HepG2 (cell line): ENCODE results near the gene SLC16A3. TPM values are rescaled to one million over a fixed set of nuclear protein-coding genes. Genes with fewer than 3 reads are reported as not detected.
A peak's percentile ranks its signal among the peaks of the same experiment; 100 is the strongest.

Source experiments
- FOXO1 ChIP-seq: sonication (generic); formaldehyde crosslinking; IDR thresholded peaks from 2 replicates; pipeline ENCODE4 v1.4.0; 2020; ENCODE audit warnings: missing genetic modification reagents
- HCFC1 ChIP-seq: fragments of 150-350 bp; IDR thresholded peaks from 2 replicates; pipeline ENCODE4 v1.6.1; 2014; ENCODE audit warnings: low read depth, low read length
- HNRNPK ChIP-seq: fragments of 200-400 bp; formaldehyde crosslinking; IDR thresholded peaks from 2 replicates; pipeline ENCODE4 v1.6.1; 2018; ENCODE audit warnings: low read length, low read depth, moderate library complexity, mild to moderate bottlenecking; ENCODE audit not compliant: poor library complexity, severe bottlenecking
- KIAA2018 ChIP-seq: sonication (generic); formaldehyde crosslinking; IDR thresholded peaks from 2 replicates; pipeline ENCODE4 v1.5.0; 2020; ENCODE audit warnings: mild to moderate bottlenecking, missing genetic modification reagents, borderline replicate concordance
- MIER2 ChIP-seq: IDR thresholded peaks from 2 replicates; pipeline ENCODE4 v1.6.1; 2016; ENCODE audit warnings: missing biosample characterization, missing genetic modification reagents
- NPAS2 ChIP-seq: sonication (generic); formaldehyde crosslinking; IDR thresholded peaks from 2 replicates; pipeline ENCODE4 v1.8.0; 2022; ENCODE audit warnings: mild to moderate bottlenecking, missing genetic modification reagents, borderline replicate concordance
- RBM39 ChIP-seq: fragments of 200-400 bp; formaldehyde crosslinking; IDR thresholded peaks from one replicate; pipeline ENCODE4 v1.6.1; 2018; ENCODE audit warnings: antibody characterized with exemption, mild to moderate bottlenecking, low read depth, low read length; ENCODE audit not compliant: poor library complexity, severe bottlenecking
- RFXAP ChIP-seq: sonication (generic); formaldehyde crosslinking; IDR thresholded peaks from 2 replicates; pipeline ENCODE4 v1.4.0; 2020; ENCODE audit warnings: missing genetic modification reagents, borderline replicate concordance
- SOX6 ChIP-seq, 2 experiments: fragments of 450-650 bp in 1 of 2; sonication (generic) in 1 of 2; formaldehyde crosslinking in 1 of 2; IDR thresholded peaks; 2 replicates each; pipeline versions ENCODE4 v1.4.0 to v1.6.1; 2017 to 2020; ENCODE audit warnings: antibody characterized with exemption in 1 of 2, mild to moderate bottlenecking in 1 of 2, missing genetic modification reagents in 1 of 2
- ZBTB1 ChIP-seq: sonication (generic); formaldehyde crosslinking; IDR thresholded peaks from 2 replicates; pipeline ENCODE4 v1.4.0; 2020; ENCODE audit warnings: missing genetic modification reagents, borderline replicate concordance
- ZFP62 ChIP-seq: sonication (generic); formaldehyde crosslinking; IDR thresholded peaks from 2 replicates; pipeline ENCODE4 v1.4.0; 2020; ENCODE audit warnings: missing genetic modification reagents
- ZNF20 ChIP-seq: sonication (generic); formaldehyde crosslinking; IDR thresholded peaks from 2 replicates; pipeline ENCODE4 v1.4.0; 2020; ENCODE audit warnings: mild to moderate bottlenecking, moderate library complexity, missing genetic modification reagents
- ZNF232 ChIP-seq: sonication (generic); formaldehyde crosslinking; IDR thresholded peaks from 2 replicates; pipeline ENCODE4 v1.4.0; 2020; ENCODE audit warnings: missing genetic modification reagents, borderline replicate concordance
- ZNF234 ChIP-seq: sonication (generic); formaldehyde crosslinking; conservative IDR thresholded peaks from 2 replicates; pipeline ENCODE4 v1.5.1; 2020; ENCODE audit warnings: mild to moderate bottlenecking, missing genetic modification reagents
- ZNF329 ChIP-seq: sonication (generic); formaldehyde crosslinking; IDR thresholded peaks from 2 replicates; pipeline ENCODE4 v1.9.0; 2021; ENCODE audit warnings: low read depth, mild to moderate bottlenecking, missing genetic modification reagents
- ZNF367 ChIP-seq: sonication (generic); formaldehyde crosslinking; IDR thresholded peaks from 2 replicates; pipeline ENCODE4 v1.4.0; 2020; ENCODE audit warnings: missing genetic modification reagents, borderline replicate concordance
- ZNF567 ChIP-seq: sonication (generic); formaldehyde crosslinking; IDR thresholded peaks from 2 replicates; pipeline ENCODE4 v1.8.1; 2023; ENCODE audit warnings: mild to moderate bottlenecking, missing genetic modification reagents, borderline replicate concordance
- ZNF607 ChIP-seq: sonication (generic); formaldehyde crosslinking; IDR thresholded peaks from 2 replicates; pipeline ENCODE4 v1.5.1; 2020; ENCODE audit warnings: missing genetic modification reagents, mild to moderate bottlenecking, borderline replicate concordance
- ZNF773 ChIP-seq: sonication (generic); formaldehyde crosslinking; IDR thresholded peaks from 2 replicates; pipeline ENCODE4 v1.4.0; 2020; ENCODE audit warnings: missing genetic modification reagents, borderline replicate concordance
- polyA plus RNA-seq, 8 experiments: library from polyadenylated mRNA; depleted of rRNA in 3 of 8; stranded (reverse) in 7 of 8; unstranded in 1 of 8; fragments of >200 nt; fragmentation: Illumina TruSeq in 4 of 8; extraction: Trizol in 4 of 8; gene quantifications; 2 replicates each; pipeline versions ENCODE4 v1.2.1 to v1.2.3, GENCODE V29; 2011 to 2016; ENCODE audit warnings: low read depth in 4 of 8, missing spikeins in 1 of 8, mixed read lengths in 1 of 8; ENCODE audit not compliant: insufficient read depth in 1 of 8
- total RNA-seq, 5 experiments: library from RNA; depleted of rRNA; stranded (reverse); fragments of >200 nt; fragmentation: Illumina TruSeq; extraction: Trizol; gene quantifications; 2 replicates each; pipeline ENCODE4 v1.2.3, GENCODE V29; 2016; ENCODE audit warnings: low read depth in 1 of 5
- TF ChIP-seq, protein P1 (sequence below), 2 experiments: fragments of 450-650 bp in 1 of 2; sonication (generic) in 1 of 2; formaldehyde crosslinking; IDR thresholded peaks; 2 replicates each; pipeline versions ENCODE4 v1.5.0 to v1.8.0; 2020 to 2022; ENCODE audit warnings: mild to moderate bottlenecking in 1 of 2, missing genetic modification reagents in 1 of 2

The SLC16A3 gene
- total and polyA plus RNA-seq, 2 of the 13 experiments (the other 11 are each of a cell fraction or from before 2014, with no cell fraction given), result 242 to 349 TPM

GRCh38 chr17:82241926-82242697, 13.3 kb downstream of the SLC16A3 start (continued):
- TF ChIP-seq ZNF329, result 0 out of 2 replicates have a peak, but pooled peaks have one; percentile 58
- TF ChIP-seq HCFC1, result no peak
- no peak; the same call in 1 of the 2 replicates for TF ChIP-seq ZNF607
- 0 out of 2 replicates have a peak, but pooled peaks have one; percentile 72 for TF ChIP-seq ZNF773
- TF ChIP-seq ZNF234 (CRISPR knock-in tag), result no peak; the same call in none of the 2 replicates
- TF ChIP-seq ZBTB1, result no peak
- 0 out of 2 replicates have a peak, but pooled peaks have one; percentile 9 for TF ChIP-seq RFXAP (CRISPR knock-in tag)
- no peak for TF ChIP-seq RBM39
- no peak for TF ChIP-seq SOX6 (IDR thresholded peaks at IDR 0.05)
- TF ChIP-seq SOX6 (CRISPR knock-in tag; IDR thresholded peaks at IDR 0.05), result no peak
- TF ChIP-seq, protein P1, sequence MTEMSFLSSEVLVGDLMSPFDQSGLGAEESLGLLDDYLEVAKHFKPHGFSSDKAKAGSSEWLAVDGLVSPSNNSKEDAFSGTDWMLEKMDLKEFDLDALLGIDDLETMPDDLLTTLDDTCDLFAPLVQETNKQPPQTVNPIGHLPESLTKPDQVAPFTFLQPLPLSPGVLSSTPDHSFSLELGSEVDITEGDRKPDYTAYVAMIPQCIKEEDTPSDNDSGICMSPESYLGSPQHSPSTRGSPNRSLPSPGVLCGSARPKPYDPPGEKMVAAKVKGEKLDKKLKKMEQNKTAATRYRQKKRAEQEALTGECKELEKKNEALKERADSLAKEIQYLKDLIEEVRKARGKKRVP (CRISPR knock-in tag; IDR thresholded peaks at IDR 0.05), result no peak; a peak in 1 of 4 replicates
- no peak for TF ChIP-seq KIAA2018 (CRISPR knock-in tag)
- no peak for TF ChIP-seq ZFP62
- TF ChIP-seq MIER2 (CRISPR knock-in tag), result peak; percentile 53; the same call in 1 of the 2 replicates
- TF ChIP-seq ZNF20 (CRISPR knock-in tag), result no peak
- no peak for TF ChIP-seq ZNF232
- TF ChIP-seq FOXO1 (CRISPR knock-in tag), result no peak
- TF ChIP-seq HNRNPK, result peak; percentile 85
- no peak for TF ChIP-seq ZNF367 (CRISPR knock-in tag)
- no peak for TF ChIP-seq NPAS2 (CRISPR knock-in tag)
- TF ChIP-seq ZNF567 (CRISPR knock-in tag), result peak; percentile 63; the same call in 1 of the 2 replicates
